Upper lobe of left lung (tissue), 6 donors: ENCODE data around the gene RTTN. TPM values are rescaled to one million over a fixed set of nuclear protein-coding genes. Genes with fewer than 3 reads are reported as not detected.

ENCODE experiments used
- ATAC-seq, 2 donors: fragments of 200-7000 bp; cut with Tn5 transposase; one replicate each; pipeline ENCODE4 v1.9.1; 2022; ENCODE audit warnings: mild to moderate bottlenecking in 2 of 2, moderate library complexity in 2 of 2; ENCODE audit not compliant: low FRiP score in 2 of 2
- DNase-seq, 2 donors: peaks; one replicate each; pipeline ENCODE4 v3.0.0-alpha.2; 2019 to 2020
- H3K27ac ChIP-seq, 4 donors: fragments of 200-600 bp; sonication (generic); one replicate each; pipeline ENCODE4 v1.5.1; 2016 to 2019
- H3K27me3 ChIP-seq, 4 donors: fragments of 200-600 bp; sonication (generic); one replicate each; pipeline ENCODE4 v1.5.1; 2017 to 2019
- H3K36me3 ChIP-seq, 4 donors: fragments of 200-600 bp; sonication (generic); one replicate each; pipeline ENCODE4 v1.5.1; 2016 to 2019
- H3K4me1 ChIP-seq, 4 donors: fragments of 200-600 bp; sonication (generic); one replicate each; pipeline ENCODE4 v1.5.1; 2018 to 2019
- H3K4me3 ChIP-seq, 4 donors: fragments of 200-600 bp; sonication (generic); one replicate each; pipeline ENCODE4 v1.5.1; 2017 to 2019; ENCODE audit warnings: mild to moderate bottlenecking in 2 of 4, moderate library complexity in 1 of 4
- H3K9me3 ChIP-seq, 4 donors: fragments of 200-600 bp; sonication (generic); one replicate each; pipeline ENCODE4 v1.5.1; 2018 to 2019
- EP300 ChIP-seq, 4 donors: sonication (generic); formaldehyde crosslinking; IDR thresholded peaks; one replicate each; pipeline ENCODE4 v1.5.1; 2017; ENCODE audit warnings: antibody characterized with exemption in 4 of 4, control low read depth in 2 of 4
- POLR2A ChIP-seq, 4 donors: fragments of 450-650 bp; IDR thresholded peaks; one replicate each; pipeline ENCODE4 v1.5.1; 2016 to 2017; ENCODE audit warnings: antibody characterized with exemption in 4 of 4, mild to moderate bottlenecking in 2 of 4
- POLR2AphosphoS5 ChIP-seq, 2 donors: sonication (generic); formaldehyde crosslinking; IDR thresholded peaks; one replicate each; pipeline ENCODE4 v1.5.1; 2017; ENCODE audit warnings: antibody characterized with exemption in 2 of 2
- WGBS, 2 donors: methylation state at CpG; one replicate each; pipeline ENCODE4 v1.1.5; 2017 to 2018; 5-methylcytosine and 5-hydroxymethylcytosine counted together
- total RNA-seq, 6 donors: library from RNA; depleted of rRNA in 4 of 6; stranded (reverse); fragments of >200 nt in 4 of 6; gene quantifications; one replicate each; pipeline versions ENCODE4 v1.1.0 to v1.2.1, GENCODE V29; 2016 to 2021
- TF ChIP-seq, protein P1 (sequence below), 6 experiments: fragments of 450-650 bp in 4 of 6; fragments of 200-600 bp in 2 of 6; sonication (generic) in 2 of 6; IDR thresholded peaks; one replicate each; pipeline ENCODE4 v1.5.1; 2016 to 2019; ENCODE audit warnings: antibody characterized with exemption in 6 of 6
- donor health status: DM: no; HTN: no; CAD: no; lungs with moderate emphysema.
- donor health status: DM: no; HTN: yes; CAD: no; lungs with severe emphysema.

RTTN gene
- total RNA-seq, 6 donors from 2014 or later = 8.3 to 32.9 (median 12.5) TPM

- no peak for DNase-seq
- WGBS, 2 donors = 84 to 85% methylated on average over 8 of the region's 8 CpGs
- no peak for ATAC-seq
- H3K4me1 ChIP-seq = no peaks in the 10 kb centered on the region
- TF ChIP-seq, protein P1, sequence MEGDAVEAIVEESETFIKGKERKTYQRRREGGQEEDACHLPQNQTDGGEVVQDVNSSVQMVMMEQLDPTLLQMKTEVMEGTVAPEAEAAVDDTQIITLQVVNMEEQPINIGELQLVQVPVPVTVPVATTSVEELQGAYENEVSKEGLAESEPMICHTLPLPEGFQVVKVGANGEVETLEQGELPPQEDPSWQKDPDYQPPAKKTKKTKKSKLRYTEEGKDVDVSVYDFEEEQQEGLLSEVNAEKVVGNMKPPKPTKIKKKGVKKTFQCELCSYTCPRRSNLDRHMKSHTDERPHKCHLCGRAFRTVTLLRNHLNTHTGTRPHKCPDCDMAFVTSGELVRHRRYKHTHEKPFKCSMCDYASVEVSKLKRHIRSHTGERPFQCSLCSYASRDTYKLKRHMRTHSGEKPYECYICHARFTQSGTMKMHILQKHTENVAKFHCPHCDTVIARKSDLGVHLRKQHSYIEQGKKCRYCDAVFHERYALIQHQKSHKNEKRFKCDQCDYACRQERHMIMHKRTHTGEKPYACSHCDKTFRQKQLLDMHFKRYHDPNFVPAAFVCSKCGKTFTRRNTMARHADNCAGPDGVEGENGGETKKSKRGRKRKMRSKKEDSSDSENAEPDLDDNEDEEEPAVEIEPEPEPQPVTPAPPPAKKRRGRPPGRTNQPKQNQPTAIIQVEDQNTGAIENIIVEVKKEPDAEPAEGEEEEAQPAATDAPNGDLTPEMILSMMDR (IDR thresholded peaks at IDR 0.05) = no peak
- TF ChIP-seq POLR2AphosphoS5 (IDR thresholded peaks at IDR 0.05) = no peak
- no peak for TF ChIP-seq EP300 (IDR thresholded peaks at IDR 0.05)
- TF ChIP-seq POLR2A (IDR thresholded peaks at IDR 0.05) = no peak
- H3K4me3 ChIP-seq = no peak overlapping the region
- no peak overlapping the region for H3K27ac ChIP-seq
- no peaks in the 10 kb centered on the region for H3K27me3 ChIP-seq
- peaks cover 0 to 50% (median 6%) of the 10 kb centered on the region in 4 donors for H3K36me3 ChIP-seq
- H3K9me3 ChIP-seq = no peaks in the 10 kb centered on the region
Observed at GRCh38 chr18:70148039-70148938, 57.2 kb downstream of the RTTN start.

DNA sequence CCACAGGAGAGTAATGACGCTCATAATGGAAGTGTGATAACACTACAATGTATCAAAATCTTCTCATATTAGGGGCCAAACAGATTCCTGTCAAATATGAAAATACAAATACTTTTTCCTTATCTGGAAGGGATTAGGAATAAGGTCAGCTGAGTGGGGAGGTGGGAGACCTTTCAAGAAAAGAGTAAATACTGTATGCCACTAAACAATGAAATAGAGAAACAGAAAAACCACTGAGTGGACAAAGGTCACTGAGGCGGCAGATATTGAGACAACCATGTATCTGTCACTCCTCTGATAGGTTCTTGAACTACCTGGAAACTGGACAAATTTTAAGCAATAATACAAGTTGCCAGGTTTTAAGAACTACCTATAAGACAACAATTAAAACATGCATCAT is 59.3 kb downstream of the RTTN start:
- 94% methylated on average over 2 of the region's 2 CpGs for WGBS, 2 donors
- Histone ChIP-seq H3K27me3 (no peaks in the 10 kb centered on the region), H3K36me3 (peaks cover 0 to 50% (median 6%) of the 10 kb centered on the region in 4 donors), H3K4me1 (no peaks in the 10 kb centered on the region), H3K9me3 (no peaks in the 10 kb centered on the region), H3K4me3 (no peak overlapping the region), H3K27ac (no peak overlapping the region)
- no peak for ATAC-seq
- no peak for TF ChIP-seq POLR2A (IDR thresholded peaks at IDR 0.05)
- TF ChIP-seq, protein P1 (IDR thresholded peaks at IDR 0.05) = no peak
- no peak for DNase-seq

GRCh38 chr18:70142001-70142400 is 63.5 kb downstream of the RTTN start:
- no peak for DNase-seq
- TF ChIP-seq EP300 (IDR thresholded peaks at IDR 0.05) (no peak), POLR2A (IDR thresholded peaks at IDR 0.05) (no peak), POLR2AphosphoS5 (IDR thresholded peaks at IDR 0.05) (no peak)
- TF ChIP-seq, protein P1 (IDR thresholded peaks at IDR 0.05) = no peak
- no peak for ATAC-seq
- Histone ChIP-seq H3K27me3 (no peaks in the 10 kb centered on the region), H3K4me3 (no peak overlapping the region), H3K36me3 (peaks cover 0 to 26% (median 2%) of the 10 kb centered on the region in 4 donors), H3K27ac (no peak overlapping the region), H3K4me1 (no peaks in the 10 kb centered on the region), H3K9me3 (no peaks in the 10 kb centered on the region)
- WGBS, 2 donors = 91% methylated on average over 3 of the region's 3 CpGs

DNA sequence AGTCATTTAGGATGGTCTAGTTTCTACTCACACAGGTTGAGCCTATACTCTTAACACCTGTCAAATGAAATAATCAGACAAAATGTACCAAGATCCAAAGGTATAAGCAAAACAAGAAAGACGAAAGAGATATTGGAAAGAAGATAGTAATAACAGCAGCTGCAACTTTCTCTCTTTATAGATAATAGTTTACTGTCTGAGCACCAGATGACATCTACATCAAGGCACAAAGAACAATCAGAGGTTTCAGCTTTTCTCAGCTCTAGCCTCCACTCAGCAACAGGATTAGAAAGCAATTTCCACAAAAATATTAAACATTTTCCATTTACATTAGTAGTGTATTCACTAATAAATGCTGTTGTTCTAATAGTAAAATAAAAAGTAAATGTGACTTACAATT is 66.3 kb downstream of the RTTN start:
- TF ChIP-seq POLR2A (IDR thresholded peaks at IDR 0.05) = no peak
- TF ChIP-seq, protein P1 (IDR thresholded peaks at IDR 0.05) = no peak
- no peaks in the 10 kb centered on the region for H3K27me3 ChIP-seq
- no peak overlapping the region for H3K4me3 ChIP-seq
- peaks cover 0 to 8% (median 0%) of the 10 kb centered on the region in 4 donors for H3K36me3 ChIP-seq
- H3K9me3 ChIP-seq = no peaks in the 10 kb centered on the region
- 90 to 93% methylated on average over 1 of the region's 1 CpG for WGBS, 2 donors
- no peak for DNase-seq
- no peaks in the 10 kb centered on the region for H3K4me1 ChIP-seq
- no peak for ATAC-seq
- H3K27ac ChIP-seq = no peak overlapping the region

- WGBS, 2 donors = 56 to 67% methylated on average over 2 of the region's 2 CpGs
- Histone ChIP-seq H3K4me3 (no peak overlapping the region), H3K9me3 (no peaks in the 10 kb centered on the region), H3K27me3 (no peaks in the 10 kb centered on the region), H3K36me3 (peaks cover 0 to 4% (median 0%) of the 10 kb centered on the region in 4 donors), H3K4me1 (peaks cover 0 to 5% (median 0%) of the 10 kb centered on the region in 4 donors), H3K27ac (no peak overlapping the region)
- ATAC-seq (no peak), DNase-seq (no peak)
- TF ChIP-seq POLR2AphosphoS5 (IDR thresholded peaks at IDR 0.05) = no peak
- TF ChIP-seq, protein P1 (IDR thresholded peaks at IDR 0.05) = no peak
- TF ChIP-seq POLR2A (IDR thresholded peaks at IDR 0.05) = no peak
- TF ChIP-seq EP300 (IDR thresholded peaks at IDR 0.05) = no peak
Observed at GRCh38 chr18:70135604-70136003, 69.9 kb downstream of the RTTN start.
